ENCODE data around the gene TSPAN5.

- TF ChIP-seq CTCF (IDR thresholded peaks at IDR 0.05) (no peak), POLR2A (IDR thresholded peaks at IDR 0.05) (no peak)
Measured at GRCh38 chr4:98641376-98641775, 17.0 kb downstream of the TSPAN5 start.

All from heart left ventricle (tissue), 13 donors.